Glomerular visceral epithelial cell (primary cell): ENCODE data around the gene ARID1A.
"Not testable (repeated sequence)": the region's sequence is repeated elsewhere in the genome, so short reads cannot be mapped to it uniquely, and the experiment has no call there.

ENCODE experiments used
- DNase-seq: peaks from one replicate; pipeline ENCODE4 v3.0.0-alpha.2; 2016; ENCODE audit errors: extremely low spot score

ARID1A gene

GRCh38 chr1:26697978-26698849 lies 2.4 kb downstream of the ARID1A start:
- peak; percentile 93 for DNase-seq

GRCh38 chr1:26700711-26701110 lies 4.9 kb downstream of the ARID1A start:
- no peak for DNase-seq

DNA sequence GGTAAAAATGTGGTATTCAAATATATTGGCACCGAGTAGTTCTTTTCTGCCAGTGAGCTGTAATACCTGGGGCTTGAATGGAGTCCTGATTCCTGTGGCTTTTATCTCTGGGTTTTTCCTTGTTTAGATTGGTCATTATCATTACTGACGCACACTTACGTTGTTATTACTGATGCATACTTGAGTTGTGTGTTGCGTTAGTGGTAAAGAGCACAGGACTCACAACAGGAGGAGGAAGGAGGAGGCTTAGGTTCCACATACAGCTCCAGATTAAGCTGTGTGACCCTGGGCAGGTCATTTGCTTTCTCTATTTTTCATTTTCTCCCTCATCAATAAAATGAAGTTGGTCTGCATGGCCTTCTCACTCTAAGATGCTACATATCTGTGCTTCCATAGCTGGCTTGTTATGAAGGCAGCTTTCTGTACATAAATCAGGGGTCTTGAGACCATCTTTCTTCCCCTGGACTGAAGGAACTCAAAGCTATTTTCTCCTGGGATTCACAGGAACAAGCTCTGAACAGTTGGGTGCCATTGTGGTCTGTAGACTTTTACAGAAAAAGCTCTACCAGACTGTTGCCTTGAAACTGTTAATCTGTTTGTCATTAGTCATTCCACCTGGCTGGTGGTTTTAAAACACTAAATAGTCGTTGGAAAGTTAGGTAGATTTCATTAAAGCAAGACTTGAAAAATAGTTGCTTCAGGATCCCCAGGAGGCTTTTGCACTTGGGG lies 5.6 kb downstream of the ARID1A start:
- no peak for DNase-seq

- DNase-seq = no peak
Observed at GRCh38 chr1:26701995-26702679, 6.3 kb downstream of the ARID1A start.

DNA sequence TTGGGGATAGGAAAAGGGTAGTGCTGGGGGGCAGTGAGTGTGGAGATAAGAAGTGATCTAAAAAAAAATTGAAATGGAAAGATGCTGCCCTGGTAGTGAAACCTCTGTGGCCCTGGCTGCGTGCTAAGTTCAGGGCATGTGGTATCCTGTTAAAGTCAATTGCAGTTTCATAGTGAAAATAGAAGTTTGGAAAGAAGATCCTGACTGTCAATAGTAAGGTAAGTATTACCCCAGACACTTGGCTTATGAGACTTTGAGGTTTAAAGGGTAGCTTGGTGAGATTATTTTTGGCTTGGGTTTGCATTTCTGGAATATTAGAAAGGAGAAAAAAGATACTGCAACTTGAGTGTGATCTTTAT lies 6.8 kb downstream of the ARID1A start:
- no peak for DNase-seq

DNA sequence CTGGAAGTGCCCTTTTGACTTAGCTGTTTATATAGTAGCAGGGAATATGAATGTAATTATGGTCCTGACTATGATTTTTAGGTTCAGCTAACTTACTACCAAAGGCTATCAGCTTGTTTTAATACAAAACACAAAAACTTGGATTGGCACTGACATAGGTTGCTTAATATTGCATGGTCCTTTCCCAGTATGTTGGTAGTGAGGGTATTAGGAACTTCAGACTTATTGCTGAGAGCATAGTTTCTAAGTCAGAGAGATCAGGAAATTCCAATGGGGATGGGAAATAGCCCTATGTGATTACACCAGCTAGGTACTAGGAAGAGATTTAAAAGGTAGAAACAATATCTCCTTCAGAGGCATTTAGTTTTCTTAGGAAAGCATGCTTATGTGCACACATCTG lies 7.7 kb downstream of the ARID1A start:
- DNase-seq = no peak

DNA sequence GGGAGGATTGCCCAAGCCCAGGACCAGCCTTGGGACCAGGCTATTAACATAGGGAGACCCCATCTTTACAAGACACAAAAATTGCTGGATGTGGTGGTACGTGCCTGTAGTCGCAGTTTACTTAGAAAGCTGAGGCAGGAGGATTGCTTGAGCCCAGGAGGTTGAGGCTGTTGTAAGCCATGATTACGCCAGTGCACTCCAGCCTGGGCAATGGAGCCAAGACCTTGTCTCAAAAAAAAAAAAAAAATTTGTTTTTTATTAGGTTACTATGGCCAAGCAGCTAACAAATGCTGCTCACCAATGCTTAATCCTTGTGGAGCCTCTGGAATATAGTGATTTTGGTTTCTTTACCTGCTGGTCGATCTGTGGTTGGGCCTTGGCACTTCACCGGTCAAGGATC lies 8.8 kb downstream of the ARID1A start:
- DNase-seq = no peak

GRCh38 chr1:26705227-26705626 lies 9.4 kb downstream of the ARID1A start:
- DNase-seq = not testable (repeated sequence)

- DNase-seq = peak; percentile 46
Observed at GRCh38 chr1:26705788-26706311, 10.0 kb downstream of the ARID1A start.

DNA sequence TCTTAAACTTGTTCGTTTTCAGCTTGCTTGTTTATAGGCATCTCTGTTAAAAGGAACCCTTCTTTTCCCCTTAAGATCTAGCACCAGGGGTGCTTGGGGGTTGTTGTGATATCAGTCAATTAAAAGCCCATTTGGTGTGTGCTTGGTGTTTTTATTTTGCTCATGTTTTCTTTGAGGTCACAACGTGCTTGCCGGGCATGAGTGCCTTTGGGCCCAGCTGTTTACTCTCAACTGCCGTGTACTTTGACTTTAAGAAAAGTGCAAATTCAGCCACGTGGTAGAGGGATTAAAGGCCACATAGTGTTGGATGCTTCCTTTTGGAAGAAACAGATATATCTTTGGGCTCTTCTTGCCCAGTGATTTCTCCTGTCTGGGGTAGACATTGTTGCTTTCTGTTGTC lies 10.5 kb downstream of the ARID1A start:
- no peak for DNase-seq

GRCh38 chr1:26710811-26711210 lies 15.0 kb downstream of the ARID1A start:
- no peak for DNase-seq

- no peak for DNase-seq
Observed at GRCh38 chr1:26711777-26712176, 16.0 kb downstream of the ARID1A start.

- DNase-seq = no peak
Observed at GRCh38 chr1:26717017-26717491, 21.2 kb downstream of the ARID1A start.

- no peak for DNase-seq
Observed at GRCh38 chr1:26719205-26719604, 23.4 kb downstream of the ARID1A start.

GRCh38 chr1:26721669-26722355 lies 26.0 kb downstream of the ARID1A start:
- no peak for DNase-seq

GRCh38 chr1:26723013-26723991 lies 27.5 kb downstream of the ARID1A start:
- peak; percentile 91 for DNase-seq

DNA sequence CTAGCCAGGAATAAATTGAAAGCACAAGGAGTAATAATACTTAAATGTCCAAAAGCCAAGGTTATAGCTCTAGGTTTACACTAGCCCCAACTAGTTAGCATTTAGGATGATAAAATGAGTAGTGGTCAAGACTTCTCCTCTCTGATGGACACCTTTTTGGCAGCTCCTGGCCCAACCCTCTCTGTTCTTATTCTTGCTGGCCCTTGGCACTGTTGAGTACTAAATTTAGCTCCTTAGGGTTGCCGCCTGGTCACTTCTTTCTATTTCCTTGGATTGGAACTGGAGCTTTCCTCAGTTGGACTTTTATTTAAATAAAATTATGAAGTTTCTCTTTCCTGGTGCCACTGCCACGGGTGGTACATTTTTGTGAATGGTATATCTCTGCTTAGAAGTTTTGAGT lies 28.3 kb downstream of the ARID1A start:
- DNase-seq = no peak

GRCh38 chr1:26724926-26725325 lies 29.1 kb downstream of the ARID1A start:
- no peak for DNase-seq

GRCh38 chr1:26725904-26726303 lies 30.1 kb downstream of the ARID1A start:
- DNase-seq = not testable (repeated sequence)

DNA sequence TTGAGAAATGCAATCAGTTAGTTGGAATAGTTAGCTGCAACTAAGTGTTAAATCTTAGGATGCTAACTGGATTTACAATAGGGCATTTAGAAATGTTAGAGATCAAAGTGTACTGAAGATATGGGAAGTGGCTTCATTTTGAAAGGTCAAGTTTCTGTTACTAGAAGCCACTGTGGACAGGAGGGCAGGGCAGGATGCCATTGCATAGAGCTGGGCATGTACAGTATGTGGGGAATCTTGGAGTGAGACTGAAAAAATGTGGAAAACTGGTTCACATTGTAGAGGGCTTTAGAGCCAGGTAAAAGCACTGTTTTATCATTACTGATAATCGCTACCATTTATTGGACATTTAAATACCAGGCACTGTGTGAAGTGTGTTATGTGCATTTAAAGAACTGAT lies 31.0 kb downstream of the ARID1A start:
- no peak for DNase-seq
